Gastroesophageal sphincter (tissue), 4 donors: Measurements from ENCODE around the gene CYP1A2. TPM values are rescaled to one million over a fixed set of nuclear protein-coding genes. Genes with fewer than 3 reads are reported as not detected.
"Not testable (repeated sequence)": the region's sequence is repeated elsewhere in the genome, so short reads cannot be mapped to it uniquely, and the experiment has no call there.

Source experiments
- ATAC-seq: fragments of 150-250 bp; one replicate; pipeline ENCODE4 v1.9.1; 2016; ENCODE audit warnings: mild to moderate bottlenecking, moderate library complexity
- H3K27ac ChIP-seq, 4 donors: fragments of 200-600 bp; sonication (generic) in 3 of 4; 1 replicate in 3 of 4; 2 replicates in 1 of 4; pipeline ENCODE4 v1.5.1; 2016 to 2019
- H3K27me3 ChIP-seq: fragments of 200-600 bp; sonication (generic); one replicate; pipeline ENCODE4 v1.5.1; 2019
- H3K36me3 ChIP-seq, 2 donors: fragments of 200-600 bp; sonication (generic); one replicate each; pipeline ENCODE4 v1.5.1; 2019; ENCODE audit warnings: control low read depth in 1 of 2
- H3K4me1 ChIP-seq, 3 donors: fragments of 200-600 bp; sonication (generic); 1 replicate in 2 of 3; 2 replicates in 1 of 3; pipeline ENCODE4 v1.5.1; 2016 to 2019; ENCODE audit warnings: control low read depth in 2 of 3
- H3K4me3 ChIP-seq, 2 donors: fragments of 200-600 bp; sonication (generic); one replicate each; pipeline ENCODE4 v1.5.1; 2019; ENCODE audit warnings: mild to moderate bottlenecking in 1 of 2, moderate library complexity in 1 of 2
- H3K9me3 ChIP-seq, 3 donors: fragments of 200-600 bp; sonication (generic); one replicate each; pipeline ENCODE4 v1.5.1; 2017 to 2019; ENCODE audit warnings: control low read depth in 2 of 3
- CTCF ChIP-seq, 4 experiments: fragments of 200-600 bp in 2 of 4; fragments of 450-650 bp in 2 of 4; sonication (generic) in 1 of 4; IDR thresholded peaks; one replicate each; pipeline ENCODE4 v1.5.1; 2017 to 2019; ENCODE audit warnings: antibody characterized with exemption in 4 of 4, mild to moderate bottlenecking in 2 of 4, moderate library complexity in 2 of 4
- EP300 ChIP-seq: sonication (generic); formaldehyde crosslinking; IDR thresholded peaks from one replicate; pipeline ENCODE4 v1.6.1; 2017; ENCODE audit warnings: antibody characterized with exemption, mild to moderate bottlenecking
- POLR2A ChIP-seq, 2 donors: fragments of 450-650 bp; IDR thresholded peaks; one replicate each; pipeline ENCODE4 v1.6.1; 2017; ENCODE audit warnings: antibody characterized with exemption in 2 of 2, mild to moderate bottlenecking in 2 of 2, moderate library complexity in 1 of 2
- POLR2AphosphoS5 ChIP-seq: sonication (generic); formaldehyde crosslinking; IDR thresholded peaks from one replicate; pipeline ENCODE4 v1.6.1; 2017; ENCODE audit warnings: antibody characterized with exemption
- WGBS, 2 donors: methylation state at CpG; one replicate each; pipeline ENCODE4 v1.1.5; 2018; ENCODE audit warnings: low coverage in 1 of 2; 5-methylcytosine and 5-hydroxymethylcytosine counted together
- total RNA-seq, 4 donors: library from RNA; depleted of rRNA; stranded (reverse); fragments of >200 nt; gene quantifications; one replicate each; pipeline ENCODE4 v1.1.0, GENCODE V29; 2016

CYP1A2 gene
- total RNA-seq, 4 donors from 2014 or later: not detected

- no peak for ATAC-seq
- Histone ChIP-seq H3K36me3 (no peaks in the 10 kb centered on the region), H3K4me3 (no peak overlapping the region), H3K27ac (no peak overlapping the region), H3K27me3 (peaks cover 72% of the 10 kb centered on the region), H3K4me1 (no peaks in the 10 kb centered on the region), H3K9me3 (no peaks in the 10 kb centered on the region)
- TF ChIP-seq EP300: no peak
- TF ChIP-seq POLR2AphosphoS5: no peak
- TF ChIP-seq CTCF (IDR thresholded peaks at IDR 0.05): no peak
- no peak for TF ChIP-seq POLR2A (IDR thresholded peaks at IDR 0.05)
- 91 to 92% methylated on average over 3 of the region's 3 CpGs for WGBS, 2 donors
Observed at GRCh38 chr15:74735305-74735704, 13.3 kb upstream of the CYP1A2 start.

DNA sequence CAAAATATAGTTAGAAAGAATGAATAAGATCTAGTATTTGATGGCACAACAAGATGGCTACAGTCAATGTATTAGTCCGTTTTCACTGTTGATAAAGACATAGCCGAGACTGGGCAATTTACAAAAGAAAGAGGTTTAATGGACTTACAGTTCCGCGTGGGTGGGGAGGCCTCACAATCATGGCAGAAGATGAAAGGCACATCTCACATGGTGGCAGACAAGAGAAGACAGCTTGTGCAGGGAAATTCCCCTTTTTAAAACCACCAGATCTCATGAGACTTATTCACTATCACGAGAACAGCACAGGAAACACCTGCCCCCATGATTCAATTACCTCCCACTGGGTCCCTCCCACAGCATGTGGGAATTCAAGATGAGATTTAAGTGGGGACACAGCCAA, 10.4 kb upstream of the CYP1A2 start:
- not testable (repeated sequence) for H3K9me3 ChIP-seq, H3K4me3 ChIP-seq, H3K27ac ChIP-seq, H3K4me1 ChIP-seq, H3K36me3 ChIP-seq, ATAC-seq
- WGBS, 2 donors: 44 to 49% methylated on average over 5 of the region's 5 CpGs
- H3K27me3 ChIP-seq: peaks cover 58% of the 10 kb centered on the region

GRCh38 chr15:74742422-74742821, 6.2 kb upstream of the CYP1A2 start:
- Histone ChIP-seq H3K4me1 (no peaks in the 10 kb centered on the region), H3K9me3 (peaks cover 0 to 9% (median 0%) of the 10 kb centered on the region in 3 donors), H3K36me3 (no peaks in the 10 kb centered on the region), H3K27ac (no peak overlapping the region), H3K27me3 (peaks cover 26% of the 10 kb centered on the region), H3K4me3 (no peak overlapping the region)
- TF ChIP-seq CTCF (IDR thresholded peaks at IDR 0.05): no peak
- TF ChIP-seq POLR2AphosphoS5: no peak
- no peak for TF ChIP-seq EP300
- no peak for TF ChIP-seq POLR2A (IDR thresholded peaks at IDR 0.05)
- 86 to 88% methylated on average over 4 of the region's 5 CpGs for WGBS, 2 donors
- ATAC-seq: no peak

DNA sequence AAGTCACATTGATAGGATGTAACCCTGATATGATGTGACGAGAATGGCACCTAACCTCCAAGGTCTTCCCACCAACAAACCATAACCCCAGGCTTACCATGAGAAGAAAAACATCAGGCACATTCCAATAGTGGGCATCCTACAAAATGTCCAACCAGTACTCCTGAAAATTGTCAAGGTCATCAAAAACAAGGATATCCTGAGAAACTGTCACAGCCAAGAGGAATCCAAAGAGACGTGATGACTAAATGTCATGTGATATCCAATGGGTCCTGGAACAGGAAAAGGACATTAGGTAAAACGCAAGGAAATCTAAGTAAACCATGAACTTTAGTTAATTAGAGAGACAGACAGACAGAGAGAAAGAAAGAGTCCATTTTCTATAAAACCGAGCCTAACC, 2.3 kb upstream of the CYP1A2 start:
- Histone ChIP-seq H3K4me1 (no peaks in the 10 kb centered on the region), H3K4me3 (no peak overlapping the region), H3K27me3 (peaks cover 12% of the 10 kb centered on the region), H3K27ac (no peak overlapping the region), H3K9me3 (peaks cover 0 to 9% (median 0%) of the 10 kb centered on the region in 3 donors), H3K36me3 (no peaks in the 10 kb centered on the region)
- TF ChIP-seq CTCF (IDR thresholded peaks at IDR 0.05) (no peak), POLR2AphosphoS5 (no peak), POLR2A (IDR thresholded peaks at IDR 0.05) (no peak), EP300 (no peak)
- ATAC-seq: no peak
- 65 to 70% methylated on average over 3 to 4 of the region's 4 CpGs for WGBS, 2 donors

- TF ChIP-seq EP300: no peak
- no peak for TF ChIP-seq CTCF (IDR thresholded peaks at IDR 0.05)
- no peak for ATAC-seq
- 80% methylated on average over 1 of the region's 20 CpGs; no CpG with 5 or more reads in 1 of the 2 donors for WGBS, 2 donors
- no peak overlapping the region for H3K4me3 ChIP-seq
- H3K36me3 ChIP-seq: no peaks in the 10 kb centered on the region
- no peak overlapping the region for H3K27ac ChIP-seq
- no peaks in the 10 kb centered on the region for H3K4me1 ChIP-seq
- H3K27me3 ChIP-seq: peaks cover 4% of the 10 kb centered on the region
- no peaks in the 10 kb centered on the region for H3K9me3 ChIP-seq
Observed at GRCh38 chr15:74749832-74750231, 1.2 kb downstream of the CYP1A2 start.

DNA sequence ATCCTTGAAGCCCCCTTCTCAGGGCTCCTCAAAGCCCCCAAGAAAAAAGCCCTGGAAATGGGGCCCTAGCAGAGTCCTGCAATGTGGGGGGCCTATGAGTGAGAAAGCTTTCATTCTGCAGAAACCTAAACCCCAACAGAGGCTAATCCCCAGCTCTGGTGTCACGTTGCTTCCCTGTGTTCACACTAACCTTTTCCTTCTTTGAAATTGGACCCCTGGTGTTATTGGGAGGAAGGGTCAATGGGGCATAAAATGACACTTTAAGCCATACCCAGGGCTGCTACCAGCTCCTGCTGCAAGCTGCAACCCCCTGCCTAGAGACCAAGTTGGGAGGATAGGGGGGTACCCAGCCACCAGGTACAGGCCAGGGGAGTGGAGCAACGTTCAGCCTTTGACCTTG, 2.1 kb downstream of the CYP1A2 start:
- Histone ChIP-seq H3K4me1 (no peaks in the 10 kb centered on the region), H3K4me3 (no peak overlapping the region), H3K9me3 (no peaks in the 10 kb centered on the region), H3K27me3 (peaks cover 4% of the 10 kb centered on the region), H3K27ac (no peak overlapping the region), H3K36me3 (no peaks in the 10 kb centered on the region)
- ATAC-seq: no peak
- TF ChIP-seq EP300: no peak
- no peak for TF ChIP-seq POLR2A (IDR thresholded peaks at IDR 0.05)
- no peak for TF ChIP-seq POLR2AphosphoS5
- TF ChIP-seq CTCF (IDR thresholded peaks at IDR 0.05): no peak
- WGBS, 2 donors: 45 to 63% methylated on average over 1 to 2 of the region's 2 CpGs
